HG03439 (cell line): Measurements from ENCODE around the gene COL11A1.
"Not testable (repeated sequence)": the region's sequence is repeated elsewhere in the genome, so short reads cannot be mapped to it uniquely, and the experiment has no call there.

ENCODE experiments used
- ATAC-seq: cut with Tn5 transposase; IDR thresholded peaks from one replicate; pipeline ENCODE4 v1.9.1; 2021; ENCODE audit warnings: mild to moderate bottlenecking, moderate library complexity; ENCODE audit not compliant: unreplicated experiment

COL11A1 gene

GRCh38 chr1:103084181-103084580 lies 24.1 kb downstream of the COL11A1 start:
- no peak for ATAC-seq

- no peak for ATAC-seq
Observed at GRCh38 chr1:103075316-103076000, 32.9 kb downstream of the COL11A1 start.

GRCh38 chr1:103074224-103074623 lies 34.1 kb downstream of the COL11A1 start:
- no peak for ATAC-seq

DNA sequence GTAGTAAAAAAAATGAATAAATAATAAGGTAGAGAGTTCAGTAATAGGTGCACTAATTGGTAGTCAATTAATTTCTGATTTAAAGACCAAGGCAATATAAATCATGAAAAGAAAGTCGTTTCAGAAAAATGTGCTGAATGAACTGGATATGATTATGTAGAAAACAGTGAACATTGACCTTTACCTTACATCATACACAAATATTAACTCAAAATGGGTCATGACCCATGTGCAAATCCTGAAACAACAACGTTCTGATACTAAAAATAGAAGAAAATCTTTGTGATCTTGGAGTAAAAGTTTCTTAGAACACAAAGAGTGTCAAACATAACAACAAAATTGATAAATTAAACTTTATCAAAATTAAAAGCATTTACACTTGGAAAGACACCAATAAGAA lies 39.1 kb downstream of the COL11A1 start:
- no peak for ATAC-seq

DNA sequence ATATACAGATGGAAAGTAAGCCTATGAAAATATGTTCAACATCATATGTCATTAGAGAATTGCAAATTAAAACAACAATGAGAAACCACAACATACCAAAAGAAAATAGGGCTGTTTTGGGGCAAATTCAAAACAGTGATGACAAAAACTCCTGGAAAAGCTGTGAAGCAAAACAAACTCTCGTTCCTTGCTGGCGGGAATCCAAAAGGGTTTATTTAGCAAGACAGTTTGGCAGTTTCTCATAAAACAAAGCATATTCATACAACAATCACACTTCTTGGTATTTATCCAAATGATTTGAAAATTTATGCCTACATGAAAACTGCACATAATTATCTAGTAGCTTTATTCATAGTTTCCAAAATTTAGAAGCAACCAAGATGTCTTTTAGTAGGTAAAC lies 44.4 kb downstream of the COL11A1 start:
- no peak for ATAC-seq

GRCh38 chr1:103058391-103058790 lies 49.9 kb downstream of the COL11A1 start:
- ATAC-seq = no peak

GRCh38 chr1:103056423-103056822 lies 51.9 kb downstream of the COL11A1 start:
- ATAC-seq = no peak

DNA sequence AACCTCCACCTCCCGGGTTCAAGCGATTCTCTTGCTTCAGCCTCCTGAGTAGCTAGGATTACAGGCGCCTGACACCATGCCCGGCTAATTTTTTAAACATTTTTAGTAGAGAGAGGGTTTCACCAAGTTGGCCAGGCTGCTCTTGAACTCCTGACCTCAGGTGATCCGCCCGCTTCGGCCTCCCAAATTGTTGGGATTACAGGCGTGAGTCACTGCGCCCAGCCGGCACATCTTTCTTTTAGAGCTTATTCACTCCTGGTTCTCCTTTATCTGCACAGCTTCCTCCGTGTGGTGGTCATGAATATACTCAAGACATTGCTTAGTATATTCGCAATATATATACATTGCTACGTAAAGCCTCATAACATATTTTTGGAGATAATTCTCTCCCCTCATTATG lies 80.2 kb downstream of the COL11A1 start:
- ATAC-seq = not testable (repeated sequence)

DNA sequence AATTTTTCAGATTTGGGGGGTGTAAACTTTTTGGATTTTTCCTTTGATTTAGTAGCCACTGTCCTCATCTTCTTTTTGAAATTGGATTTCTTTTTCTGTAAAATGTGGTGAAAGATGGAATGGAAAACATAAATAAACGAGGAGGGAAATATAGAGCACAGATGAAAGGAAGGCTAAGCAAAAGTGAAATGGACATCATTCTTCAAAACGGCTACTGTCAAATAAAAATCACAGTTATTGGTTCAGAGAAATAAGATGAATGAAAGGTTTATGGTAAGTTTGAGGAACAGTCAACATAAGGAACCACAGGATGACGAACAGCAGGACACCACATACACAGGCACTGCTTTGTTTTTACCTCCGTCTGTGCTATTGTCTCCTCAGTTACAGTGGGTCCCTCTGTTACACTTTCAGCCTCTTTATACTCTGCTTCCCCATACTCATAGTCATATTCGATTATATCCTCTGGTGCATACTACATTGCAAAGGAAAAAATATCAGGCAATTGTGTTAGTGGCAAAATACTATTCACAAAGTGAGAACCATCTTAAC lies 82.4 kb downstream of the COL11A1 start:
- ATAC-seq = no peak

DNA sequence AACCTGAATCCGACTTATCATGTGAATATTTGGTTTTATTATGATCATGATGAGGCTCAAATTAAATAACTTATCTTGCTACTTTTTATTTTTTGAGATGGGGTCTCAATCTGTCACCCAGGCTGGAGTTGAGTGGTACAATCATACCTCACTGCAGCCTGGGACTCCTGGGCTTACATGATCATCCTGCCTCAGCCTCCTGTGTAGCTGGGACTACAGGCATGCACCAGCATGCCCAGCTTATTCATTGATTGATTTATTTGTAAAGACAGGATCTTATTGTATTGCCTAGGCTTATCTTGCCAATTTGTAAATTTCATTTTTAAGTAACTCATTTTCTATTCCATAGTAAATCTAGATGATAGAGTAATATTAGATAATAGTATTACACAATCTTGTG lies 84.3 kb downstream of the COL11A1 start:
- no peak for ATAC-seq

- no peak for ATAC-seq
Observed at GRCh38 chr1:103002005-103002404, 106.3 kb downstream of the COL11A1 start.

DNA sequence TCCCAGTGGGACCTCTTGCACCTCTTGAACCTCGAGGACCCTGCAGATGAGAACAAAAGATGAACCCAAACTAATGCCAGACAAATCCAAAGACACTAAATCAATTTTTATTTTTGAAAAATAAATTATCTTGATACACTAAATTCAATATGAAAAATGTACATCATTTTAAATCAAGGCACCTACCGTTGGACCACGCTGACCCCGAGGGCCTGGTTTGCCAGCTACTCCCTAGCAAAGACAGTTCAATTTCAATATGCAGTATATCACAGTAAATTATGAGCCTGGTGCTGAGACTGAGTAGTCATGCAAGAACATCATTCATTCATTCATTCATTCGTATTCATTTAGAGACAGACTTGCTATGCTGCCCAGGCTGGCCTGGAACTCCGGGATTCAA lies 129.4 kb downstream of the COL11A1 start:
- no peak for ATAC-seq

- no peak for ATAC-seq
Observed at GRCh38 chr1:102977292-102977691, 131.0 kb downstream of the COL11A1 start.

DNA sequence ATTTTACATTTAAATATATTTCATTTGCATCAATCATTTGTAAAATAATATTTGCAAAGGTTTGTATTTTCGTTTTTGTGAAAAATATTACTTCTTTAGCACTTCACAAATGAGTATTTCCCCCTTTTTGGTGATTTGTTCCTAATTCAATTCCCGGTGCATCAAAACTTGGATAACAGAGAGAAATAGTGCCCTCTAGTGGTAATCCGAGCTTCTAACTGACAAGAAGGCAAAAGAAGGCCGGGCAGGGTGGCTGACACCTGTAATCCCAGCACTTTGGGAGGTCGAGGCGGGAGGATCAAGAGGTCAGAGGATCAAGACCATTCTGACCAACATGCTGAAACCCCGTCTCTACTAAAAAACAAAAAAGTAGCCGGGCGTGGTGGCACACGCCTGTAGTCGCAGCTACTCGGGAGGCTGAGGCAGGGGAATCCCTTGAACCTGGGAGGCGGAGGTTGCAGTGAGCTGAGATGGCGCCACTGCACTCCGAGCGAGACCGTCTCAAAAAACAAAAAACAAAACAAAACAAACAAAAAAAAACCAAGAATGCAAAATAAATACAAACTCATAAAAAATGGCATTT lies 137.7 kb downstream of the COL11A1 start:
- no peak for ATAC-seq

GRCh38 chr1:102967786-102968185 lies 140.5 kb downstream of the COL11A1 start:
- ATAC-seq = no peak

- ATAC-seq = no peak
Observed at GRCh38 chr1:102961549-102961948, 146.8 kb downstream of the COL11A1 start.

GRCh38 chr1:102954576-102954975 lies 153.7 kb downstream of the COL11A1 start:
- no peak for ATAC-seq

DNA sequence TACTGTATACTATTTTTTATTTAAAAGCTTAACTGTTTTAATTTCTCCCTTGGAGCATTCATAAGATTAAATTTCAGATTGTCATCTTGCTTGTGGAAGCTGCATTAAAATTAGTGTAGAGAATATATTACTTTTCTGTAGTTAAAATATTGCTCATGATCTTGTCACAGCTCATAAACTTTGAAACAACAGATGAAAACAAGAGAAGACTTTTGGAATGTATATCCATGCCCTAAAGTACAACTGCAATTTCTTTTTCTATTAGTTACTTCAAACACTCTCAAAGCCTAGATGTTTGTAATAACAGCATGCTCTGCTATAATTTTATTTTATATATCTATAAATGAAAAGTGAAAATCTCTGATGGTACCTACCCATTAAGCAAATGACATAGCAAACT lies 155.9 kb downstream of the COL11A1 start:
- no peak for ATAC-seq

DNA sequence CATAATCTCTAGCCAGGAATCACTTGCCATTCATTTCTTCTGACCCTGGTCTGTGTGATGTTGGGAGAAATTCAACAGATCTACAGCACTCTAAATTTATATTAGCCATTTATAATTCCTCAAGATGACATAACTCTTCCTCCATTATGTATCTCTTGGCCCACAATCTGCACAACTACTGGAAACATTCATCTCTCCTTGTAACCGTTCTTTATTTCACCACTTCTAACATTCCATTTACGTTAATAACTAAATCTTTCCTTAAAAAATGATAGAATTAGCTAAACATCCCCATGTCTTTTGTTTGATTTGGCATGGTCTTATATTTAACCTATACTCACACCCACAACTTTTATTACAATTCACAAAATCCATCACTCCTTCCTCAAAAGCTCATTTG lies 166.0 kb downstream of the COL11A1 start:
- no peak for ATAC-seq

DNA sequence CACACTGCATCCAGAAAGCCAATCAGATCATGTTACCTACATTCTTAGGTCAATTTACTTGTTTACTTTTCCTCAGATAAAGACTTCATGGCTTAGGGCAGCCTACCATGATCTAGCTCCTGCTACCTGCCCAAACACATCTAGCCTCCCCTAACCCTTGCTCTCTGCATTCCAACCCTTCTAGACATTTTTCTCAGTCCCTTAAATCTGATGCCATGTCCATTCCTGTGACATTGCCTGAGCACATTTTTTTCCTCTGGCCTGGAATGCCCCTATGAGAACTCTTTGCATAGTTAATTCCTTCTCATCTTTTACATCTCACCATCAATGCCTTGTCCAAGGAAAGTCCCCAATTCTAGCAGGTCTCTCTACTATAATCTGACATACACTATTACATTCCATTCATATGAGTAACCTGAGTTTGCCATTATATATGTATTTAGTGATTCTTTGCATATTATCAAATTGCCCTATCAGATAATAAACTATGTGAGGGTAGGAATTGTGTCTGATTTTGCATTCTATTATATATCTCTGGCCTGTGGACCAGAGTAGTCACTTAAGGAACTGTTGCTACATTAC lies 166.9 kb downstream of the COL11A1 start:
- no peak for ATAC-seq

GRCh38 chr1:102937401-102937800 lies 170.9 kb downstream of the COL11A1 start:
- no peak for ATAC-seq

GRCh38 chr1:102933362-102933761 lies 175.0 kb downstream of the COL11A1 start:
- not testable (repeated sequence) for ATAC-seq
